Activated CD4-positive, alpha-beta T cell treated with anti-CD3 and anti-CD28 coated beads, Interleukin-2, amount 50 U/mL, for 24 hours (primary cell): ENCODE results near the gene EPAS1.

ENCODE experiments used
- DNase-seq, 2 donors: peaks; one replicate each; pipeline ENCODE4 v3.0.0-alpha.2; 2020; ENCODE audit warnings: low read depth in 1 of 2, low spot score in 1 of 2

EPAS1 gene

DNA sequence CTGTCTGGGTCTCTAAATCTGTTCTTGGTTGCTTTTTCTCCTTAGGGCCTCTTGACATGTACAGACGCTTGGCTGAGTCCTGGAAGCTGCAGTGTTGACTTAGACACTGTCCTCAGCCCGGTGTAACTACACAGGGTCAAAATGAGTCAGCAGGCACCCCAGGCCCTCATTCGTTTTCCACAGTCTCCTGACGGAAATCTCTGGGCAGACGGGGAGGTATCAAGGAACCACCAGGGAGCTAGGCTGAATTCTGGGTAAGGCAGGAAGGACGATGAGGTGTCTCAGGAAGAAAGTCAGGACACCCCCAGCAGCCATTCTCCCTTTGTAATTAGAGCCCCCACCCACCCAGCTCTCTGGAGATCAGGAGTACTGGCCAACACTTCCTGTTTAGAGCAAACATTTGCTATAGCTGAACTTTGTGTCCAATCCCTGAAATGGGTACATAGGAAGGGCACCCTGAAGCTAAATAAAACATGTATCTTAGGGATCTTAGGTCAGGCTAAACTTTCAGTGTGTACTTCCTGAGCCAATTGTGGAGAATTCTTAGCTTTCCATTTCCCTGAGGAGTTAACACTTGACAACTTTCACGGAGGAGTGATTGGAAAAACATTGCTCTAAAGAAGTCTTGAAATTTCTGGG, 23.9 kb upstream of the EPAS1 start:
- DNase-seq = no peak

- no peak for DNase-seq
Observed at GRCh38 chr2:46273919-46274318, 23.3 kb upstream of the EPAS1 start.

GRCh38 chr2:46274586-46274985, 22.6 kb upstream of the EPAS1 start:
- DNase-seq = no peak

DNA sequence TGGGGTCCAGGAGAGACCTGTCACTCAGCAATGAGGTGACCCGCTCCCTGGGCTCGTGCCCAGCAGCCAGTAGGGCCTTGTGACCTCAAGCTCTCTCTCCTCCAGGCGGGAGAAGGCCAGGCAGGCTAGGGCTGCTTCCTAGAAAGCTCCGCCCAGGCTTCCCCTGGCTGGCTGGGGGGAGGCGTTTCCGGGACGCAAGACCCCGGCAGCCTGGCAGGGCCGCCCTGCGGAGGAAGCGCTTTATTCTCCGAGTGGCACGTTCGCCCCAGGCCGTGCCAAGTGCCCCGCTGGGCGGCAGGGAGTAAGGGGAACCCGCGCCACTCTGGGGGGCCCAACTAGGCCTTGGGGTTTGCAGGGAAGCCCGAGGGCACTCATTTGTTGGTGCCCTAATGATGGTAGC, 21.2 kb upstream of the EPAS1 start:
- DNase-seq = no peak

DNA sequence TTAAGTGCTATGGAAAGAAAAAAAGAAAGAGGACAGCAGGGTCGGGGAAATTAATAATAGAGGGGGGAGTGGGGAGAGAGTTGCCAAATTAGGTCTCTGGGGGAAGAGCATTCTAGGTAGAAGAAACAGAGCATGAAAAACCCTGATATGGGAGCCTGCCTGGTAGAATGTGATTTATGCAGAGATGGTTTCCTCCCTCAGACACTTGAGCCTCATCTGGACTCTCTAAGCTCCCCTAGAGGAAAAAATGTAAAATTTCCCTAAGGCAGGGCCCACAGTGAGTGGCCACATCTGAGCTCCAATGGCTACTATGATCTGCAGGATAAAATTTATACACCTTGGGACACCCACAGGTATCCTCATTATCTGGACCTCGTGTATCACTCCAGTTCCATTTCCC, 20.6 kb upstream of the EPAS1 start:
- no peak for DNase-seq

DNA sequence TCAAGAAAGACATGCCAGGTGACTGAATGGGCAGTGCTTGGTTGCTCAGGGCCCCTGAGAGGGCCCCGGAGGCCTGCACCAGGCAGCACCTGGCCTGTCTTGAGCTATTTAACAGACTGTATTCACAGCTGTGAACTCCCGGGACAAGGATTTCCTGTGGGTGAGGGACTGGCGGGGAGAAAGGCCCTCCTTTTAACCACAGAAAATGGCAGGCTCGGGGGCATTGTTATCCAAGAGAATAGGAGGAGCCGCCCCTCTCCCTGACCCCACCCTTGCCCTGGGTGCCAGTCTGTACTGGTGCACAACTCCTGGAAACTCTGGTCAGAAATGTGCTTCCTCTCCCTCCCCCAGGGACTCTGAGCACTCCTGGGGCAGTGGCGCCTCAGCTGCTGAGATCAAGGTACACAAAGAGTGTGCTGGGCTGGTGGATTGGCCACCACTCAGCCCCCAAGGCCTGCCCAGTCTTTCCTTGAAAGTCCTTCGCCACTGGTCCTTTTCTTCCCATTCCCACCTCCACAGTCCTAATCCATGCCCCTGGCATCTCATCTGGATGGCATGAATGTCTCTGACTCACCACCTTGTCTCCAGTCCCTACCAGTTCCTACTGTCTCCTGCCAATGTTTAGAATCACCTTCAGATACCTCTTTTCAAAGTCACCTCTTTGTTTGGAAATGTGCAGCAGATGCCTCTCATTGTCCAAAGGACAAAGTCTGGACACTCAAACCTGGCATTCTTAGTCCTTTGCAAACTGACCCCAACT, 19.6 kb upstream of the EPAS1 start:
- no peak for DNase-seq

- DNase-seq = no peak
Observed at GRCh38 chr2:46278952-46279351, 18.3 kb upstream of the EPAS1 start.

- no peak for DNase-seq
Observed at GRCh38 chr2:46281939-46282338, 15.3 kb upstream of the EPAS1 start.

- DNase-seq = no peak
Observed at GRCh38 chr2:46283693-46284092, 13.5 kb upstream of the EPAS1 start.

GRCh38 chr2:46284260-46284659, 12.9 kb upstream of the EPAS1 start:
- no peak for DNase-seq

GRCh38 chr2:46284796-46285195, 12.4 kb upstream of the EPAS1 start:
- DNase-seq = no peak

GRCh38 chr2:46286715-46287114, 10.5 kb upstream of the EPAS1 start:
- no peak for DNase-seq

- DNase-seq = no peak
Observed at GRCh38 chr2:46290078-46290477, 7.1 kb upstream of the EPAS1 start.

GRCh38 chr2:46293466-46293865, 3.7 kb upstream of the EPAS1 start:
- DNase-seq = no peak

DNA sequence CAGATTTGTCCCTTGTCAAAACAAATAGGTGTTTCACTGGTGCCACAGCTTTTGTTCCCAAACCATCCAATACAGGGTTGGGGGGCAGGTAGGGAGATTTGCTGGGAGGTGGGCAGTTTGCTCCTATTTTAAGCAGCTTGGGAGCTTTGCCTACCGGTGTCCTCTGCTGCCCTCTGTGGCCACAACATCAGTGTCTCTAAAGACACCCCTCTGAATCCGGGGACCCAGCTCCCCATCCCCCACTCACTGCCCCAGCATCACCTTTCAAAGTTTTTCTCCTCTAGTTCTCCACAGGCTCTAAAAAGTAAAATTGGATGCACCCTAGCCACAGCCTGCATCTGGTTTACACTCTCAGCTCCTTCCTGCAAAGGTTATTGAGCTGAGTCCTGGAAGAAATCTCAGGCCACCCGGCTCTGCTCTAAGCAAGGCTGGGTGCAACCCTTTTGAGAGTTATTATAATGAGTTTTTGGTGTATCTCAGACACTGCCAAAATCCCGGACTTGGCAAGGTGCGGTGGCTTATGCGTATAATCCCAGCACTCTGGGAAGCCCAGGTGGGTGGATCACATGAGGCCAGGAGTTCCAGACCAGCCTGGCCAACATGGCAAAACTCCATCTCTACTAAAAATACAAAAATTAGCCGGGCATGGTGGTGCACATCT, 2.9 kb upstream of the EPAS1 start:
- no peak for DNase-seq

DNA sequence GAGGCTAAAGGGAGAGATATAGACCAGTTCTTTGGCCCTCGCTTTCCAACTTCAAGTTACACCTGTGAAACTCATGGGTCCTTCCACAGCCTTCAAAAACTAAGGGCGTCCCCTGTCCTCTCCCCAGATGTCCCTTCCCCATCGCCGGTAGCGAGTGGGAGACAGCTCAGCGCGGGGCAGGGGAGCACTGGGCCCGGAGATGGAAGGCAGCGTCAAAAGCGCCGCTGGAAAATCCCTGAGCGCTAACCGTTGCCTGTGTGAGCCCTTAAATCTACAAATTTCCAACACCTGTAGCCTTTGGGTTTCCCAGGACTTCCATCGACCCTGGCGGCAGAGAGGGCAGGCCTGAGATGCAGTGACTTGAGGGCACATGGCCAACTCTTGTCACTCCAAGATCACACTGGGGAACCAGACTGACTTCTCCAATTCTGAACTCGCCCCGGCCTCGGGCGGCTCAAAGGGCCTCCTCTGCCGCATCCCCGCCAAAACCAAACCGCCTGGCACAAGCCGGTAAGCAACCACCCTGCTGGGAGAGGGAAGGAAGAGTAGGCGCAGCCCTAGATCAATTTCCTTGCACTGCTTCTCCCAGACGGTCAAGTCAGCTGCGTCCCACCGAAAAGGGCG, 879 bp upstream of the EPAS1 start:
- no peak for DNase-seq

- DNase-seq = peak; percentile 28 to 43
Observed at GRCh38 chr2:46297546-46298271, 502 bp downstream of the EPAS1 start.

DNA sequence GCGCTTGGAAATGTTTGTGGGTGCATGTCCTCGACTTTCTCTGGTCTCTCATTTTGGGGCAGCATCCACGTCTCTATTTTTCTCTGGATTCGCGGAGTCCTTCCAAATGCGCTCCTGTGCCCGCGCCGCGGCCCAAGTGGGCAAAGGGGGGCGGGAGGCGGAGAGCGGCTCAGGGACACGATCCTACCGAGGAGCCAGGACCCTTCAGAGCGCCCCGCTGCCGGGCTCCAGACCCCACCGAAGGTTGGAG, 990 bp downstream of the EPAS1 start:
- no peak for DNase-seq

GRCh38 chr2:46298522-46299353, 1.5 kb downstream of the EPAS1 start:
- DNase-seq = peak in 1 of 2 donors; percentile 9

- no peak for DNase-seq
Observed at GRCh38 chr2:46299365-46300263, 2.4 kb downstream of the EPAS1 start.
